ENCODE data around the gene BRWD1. TPM values are rescaled to one million over a fixed set of nuclear protein-coding genes. Genes with fewer than 3 reads are reported as not detected.

BRWD1 gene
- total RNA-seq, 6 experiments from 2014 or later: 18.6 to 26.7 (median 21.9) TPM

- intact Hi-C loops (cut with DNase I): no loop called here
- TF ChIP-seq CTCF (IDR thresholded peaks at IDR 0.05) (no peak), POLR2A (IDR thresholded peaks at IDR 0.05) (no peak)
- H3K4me3 ChIP-seq: no peak overlapping the region
- no peaks in the 10 kb centered on the region for H3K36me3 ChIP-seq
- 91% methylated on average over 5 of the region's 7 CpGs for WGBS (ENCODE audit: insufficient coverage, low coverage, low lambda C conversion rate, missing lambda C conversion rate)
- no peaks in the 10 kb centered on the region for H3K4me1 ChIP-seq
- no peak for ATAC-seq
- H3K27me3 ChIP-seq: no peaks in the 10 kb centered on the region
- no peak overlapping the region for H3K27ac ChIP-seq
- no peak for DNase-seq
- no peaks in the 10 kb centered on the region for H3K9me3 ChIP-seq
Observed at GRCh38 chr21:39156024-39156423, 157.4 kb downstream of the BRWD1 start.

- intact Hi-C loops (cut with DNase I): no loop called here
- Histone ChIP-seq H3K27ac (no peak overlapping the region), H3K4me3 (no peak overlapping the region), H3K4me1 (no peaks in the 10 kb centered on the region), H3K27me3 (no peaks in the 10 kb centered on the region), H3K9me3 (no peaks in the 10 kb centered on the region), H3K36me3 (no peaks in the 10 kb centered on the region)
- ATAC-seq (no peak), DNase-seq (no peak)
- TF ChIP-seq POLR2A (IDR thresholded peaks at IDR 0.05) (no peak), CTCF (IDR thresholded peaks at IDR 0.05) (no peak)
- WGBS (ENCODE audit: insufficient coverage, low coverage, low lambda C conversion rate, missing lambda C conversion rate): 60% methylated on average over 1 of the region's 2 CpGs
Observed at GRCh38 chr21:39155578-39155977, 157.9 kb downstream of the BRWD1 start.

GRCh38 chr21:39153842-39154241 is 159.6 kb downstream of the BRWD1 start:
- H3K4me3 ChIP-seq: no peak overlapping the region
- ATAC-seq: no peak
- intact Hi-C loops (cut with DNase I): no loop called here
- no peak for TF ChIP-seq CTCF (IDR thresholded peaks at IDR 0.05)
- H3K9me3 ChIP-seq: no peaks in the 10 kb centered on the region
- 83% methylated on average over 2 of the region's 2 CpGs for WGBS (ENCODE audit: insufficient coverage, low coverage, low lambda C conversion rate, missing lambda C conversion rate)
- no peak overlapping the region for H3K27ac ChIP-seq
- H3K36me3 ChIP-seq: no peaks in the 10 kb centered on the region
- no peaks in the 10 kb centered on the region for H3K4me1 ChIP-seq
- H3K27me3 ChIP-seq: no peaks in the 10 kb centered on the region
- DNase-seq: no peak

- H3K9me3 ChIP-seq: no peaks in the 10 kb centered on the region
- no peak overlapping the region for H3K4me3 ChIP-seq
- no peaks in the 10 kb centered on the region for H3K27me3 ChIP-seq
- no peak for TF ChIP-seq POLR2A (IDR thresholded peaks at IDR 0.05)
- peak; percentile 29 to 53 (median 36) for TF ChIP-seq CTCF (IDR thresholded peaks at IDR 0.05)
- 75% methylated on average over 2 of the region's 2 CpGs for WGBS (ENCODE audit: insufficient coverage, low coverage, low lambda C conversion rate, missing lambda C conversion rate)
- DNase-seq (no peak), ATAC-seq (peak; percentile 67 to 90 (median 74))
- H3K27ac ChIP-seq: no peak overlapping the region
- intact Hi-C loops (cut with DNase I): no loop called here
- no peaks in the 10 kb centered on the region for H3K4me1 ChIP-seq
- no peaks in the 10 kb centered on the region for H3K36me3 ChIP-seq
Observed at GRCh38 chr21:39153373-39153772, 160.1 kb downstream of the BRWD1 start.

GRCh38 chr21:39152271-39152670 is 161.2 kb downstream of the BRWD1 start:
- intact Hi-C loops (cut with DNase I): no loop called here
- ATAC-seq (no peak), DNase-seq (no peak)
- TF ChIP-seq CTCF (IDR thresholded peaks at IDR 0.05) (no peak), POLR2A (IDR thresholded peaks at IDR 0.05) (no peak)
- peaks cover 0 to 3% (median 0%) of the 10 kb centered on the region in 4 donors for H3K9me3 ChIP-seq
- no peaks in the 10 kb centered on the region for H3K4me1 ChIP-seq
- no peak overlapping the region for H3K27ac ChIP-seq
- H3K36me3 ChIP-seq: no peaks in the 10 kb centered on the region
- no peak overlapping the region for H3K4me3 ChIP-seq
- WGBS (ENCODE audit: insufficient coverage, low coverage, low lambda C conversion rate, missing lambda C conversion rate): 75% methylated on average over 1 of the region's 2 CpGs
- H3K27me3 ChIP-seq: no peaks in the 10 kb centered on the region
